LNCaP clone FGC (cell line): Measurements from ENCODE around the gene CAMK2G.

ENCODE experiments used
- DNase-seq: peaks from one replicate; pipeline ENCODE4 v3.0.0-alpha.2; 2011; ENCODE audit warnings: low read depth
- H3K4me3 ChIP-seq: 2 replicates; pipeline ENCODE4 v1.5.1; 2011; ENCODE audit warnings: mild to moderate bottlenecking, low read depth, low read length, control low read depth
- TF ChIP-seq, protein P1 (sequence below): IDR thresholded peaks from 2 replicates; pipeline ENCODE4 v1.5.1; 2012; ENCODE audit warnings: mild to moderate bottlenecking; ENCODE audit not compliant: control insufficient read depth, insufficient read depth; ENCODE audit errors: extremely low read depth

The CAMK2G gene

GRCh38 chr10:73819081-73819480, 55.3 kb downstream of the CAMK2G start:
- TF ChIP-seq, protein P1, sequence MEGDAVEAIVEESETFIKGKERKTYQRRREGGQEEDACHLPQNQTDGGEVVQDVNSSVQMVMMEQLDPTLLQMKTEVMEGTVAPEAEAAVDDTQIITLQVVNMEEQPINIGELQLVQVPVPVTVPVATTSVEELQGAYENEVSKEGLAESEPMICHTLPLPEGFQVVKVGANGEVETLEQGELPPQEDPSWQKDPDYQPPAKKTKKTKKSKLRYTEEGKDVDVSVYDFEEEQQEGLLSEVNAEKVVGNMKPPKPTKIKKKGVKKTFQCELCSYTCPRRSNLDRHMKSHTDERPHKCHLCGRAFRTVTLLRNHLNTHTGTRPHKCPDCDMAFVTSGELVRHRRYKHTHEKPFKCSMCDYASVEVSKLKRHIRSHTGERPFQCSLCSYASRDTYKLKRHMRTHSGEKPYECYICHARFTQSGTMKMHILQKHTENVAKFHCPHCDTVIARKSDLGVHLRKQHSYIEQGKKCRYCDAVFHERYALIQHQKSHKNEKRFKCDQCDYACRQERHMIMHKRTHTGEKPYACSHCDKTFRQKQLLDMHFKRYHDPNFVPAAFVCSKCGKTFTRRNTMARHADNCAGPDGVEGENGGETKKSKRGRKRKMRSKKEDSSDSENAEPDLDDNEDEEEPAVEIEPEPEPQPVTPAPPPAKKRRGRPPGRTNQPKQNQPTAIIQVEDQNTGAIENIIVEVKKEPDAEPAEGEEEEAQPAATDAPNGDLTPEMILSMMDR, result no peak
- H3K4me3 ChIP-seq, result peak overlapping the region; percentile 29
- no peak for DNase-seq

GRCh38 chr10:73818402-73818801, 56.0 kb downstream of the CAMK2G start:
- H3K4me3 ChIP-seq, result no peak overlapping the region
- TF ChIP-seq, protein P1, result no peak
- DNase-seq, result no peak

GRCh38 chr10:73817826-73818225, 56.5 kb downstream of the CAMK2G start:
- TF ChIP-seq, protein P1, result no peak

GRCh38 chr10:73816917-73817729, 57.2 kb downstream of the CAMK2G start:
- peak; percentile 91 for DNase-seq
- no peak overlapping the region for H3K4me3 ChIP-seq
- TF ChIP-seq, protein P1, result no peak

More at GRCh38 chr10:73817826-73818225, 56.5 kb downstream of the CAMK2G start:
- no peak overlapping the region for H3K4me3 ChIP-seq
- DNase-seq, result no peak

DNA sequence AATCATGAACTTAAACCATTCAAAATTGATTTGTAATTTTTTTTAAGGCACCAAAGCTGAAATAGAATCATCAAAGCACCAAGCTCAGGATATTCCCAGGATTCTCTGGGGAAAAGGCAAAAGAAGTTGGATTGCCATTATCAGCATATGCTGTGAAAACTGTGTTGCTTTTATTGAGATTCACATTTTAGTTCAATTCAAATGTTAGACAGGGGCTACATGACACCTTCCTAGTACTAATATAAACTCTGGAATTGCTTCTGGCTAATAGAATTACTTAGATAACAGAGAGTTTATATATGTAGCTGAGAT, 58.7 kb downstream of the CAMK2G start:
- no peak for DNase-seq
- TF ChIP-seq, protein P1, result no peak

GRCh38 chr10:73814896-73815718, 59.2 kb downstream of the CAMK2G start:
- H3K4me3 ChIP-seq, result no peak overlapping the region
- TF ChIP-seq, protein P1, result peak; percentile 28; the same call in 1 of the 2 replicates
- no peak for DNase-seq

More for the DNA sequence above, 58.7 kb downstream of the CAMK2G start:
- no peak overlapping the region for H3K4me3 ChIP-seq
